Cardiac ventricle fibroblast (primary cell): ENCODE results near the gene TSPY10. TPM values are rescaled to one million over a fixed set of nuclear protein-coding genes. Genes with fewer than 3 reads are reported as not detected.

Experiments
- total RNA-seq: library from RNA; depleted of rRNA; stranded (reverse); fragments of >200 nt; gene quantifications from 2 replicates; pipeline ENCODE4 v1.2.3, GENCODE V29; 2015

The TSPY10 gene
- total RNA-seq: not detected in 2 replicates

GRCh38 chrY:9527580-9527979 lies at the start of gene TSPY10:
TSS of gene TSPY10 (plus strand) at chrY:9527880. CDS start at chrY:9527926, 46 bp downstream.

GRCh38 chrY:9486967-9487366 lies 40.7 kb upstream of the TSPY10 start, which contains the start of gene TSPY9:
TSS of gene TSPY9 (plus strand) at chrY:9487267. CDS start at chrY:9487313, 46 bp downstream.

Other genes starting within 250 kb of the TSPY10 start
- gene TSPY4, start 190.4 kb upstream of the TSPY10 start, total RNA-seq: not detected in 2 replicates
- not detected in 2 replicates for gene TSPY8, start 170.1 kb upstream of the TSPY10 start, total RNA-seq
- gene TSPY3, start 129.5 kb upstream of the TSPY10 start, total RNA-seq: not detected in 2 replicates
- gene TSPY1, start 60.9 kb upstream of the TSPY10 start, total RNA-seq: not detected in 2 replicates
- gene TSPY9, start 40.6 kb upstream of the TSPY10 start, total RNA-seq: not detected in 2 replicates